Measurements from ENCODE around the gene PI16. TPM values are rescaled to one million over a fixed set of nuclear protein-coding genes. Genes with fewer than 3 reads are reported as not detected.

The PI16 gene
- total and polyA plus RNA-seq, 2 donors from 2014 or later = 1.7 to 3.5 TPM

DNA sequence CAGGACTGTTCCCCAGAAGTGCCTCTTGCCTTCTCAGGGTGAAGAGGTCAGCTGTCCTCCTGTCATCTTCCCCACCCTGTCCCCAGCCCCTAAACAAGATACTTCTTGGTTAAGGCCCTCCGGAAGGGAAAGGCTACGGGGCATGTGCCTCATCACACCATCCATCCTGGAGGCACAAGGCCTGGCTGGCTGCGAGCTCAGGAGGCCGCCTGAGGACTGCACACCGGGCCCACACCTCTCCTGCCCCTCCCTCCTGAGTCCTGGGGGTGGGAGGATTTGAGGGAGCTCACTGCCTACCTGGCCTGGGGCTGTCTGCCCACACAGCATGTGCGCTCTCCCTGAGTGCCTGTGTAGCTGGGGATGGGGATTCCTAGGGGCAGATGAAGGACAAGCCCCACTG lies 9.8 kb downstream of the PI16 start:
- intact Hi-C loops (cut with DNase I) = no loop called here
- Histone ChIP-seq H3K27me3 (ENCODE audit: control insufficient read depth, insufficient read depth, low read length) (no peaks in the 10 kb centered on the region), H3K9ac (ENCODE audit: low read length in 3 of 3) (no peak overlapping the region), H3K4me1 (ENCODE audit: control insufficient read depth in 2 of 3, insufficient read depth in 2 of 3, low read depth in 1 of 3, low read length in 3 of 3) (peaks cover 0 to 13% (median 10%) of the 10 kb centered on the region in 3 donors), H3K4me3 (ENCODE audit: low read length in 3 of 3) (no peak overlapping the region), H3K27ac (ENCODE audit: low read depth in 2 of 2, low read length in 2 of 2) (no peak overlapping the region), H3K36me3 (ENCODE audit: control insufficient read depth in 2 of 3, insufficient read depth in 3 of 3, low read length in 3 of 3) (peaks cover 5 to 21% (median 15%) of the 10 kb centered on the region in 3 donors), H3K9me3 (ENCODE audit: control insufficient read depth in 2 of 3, insufficient read depth in 1 of 3, low read length in 3 of 3) (no peaks in the 10 kb centered on the region)
- TF ChIP-seq, protein P1, sequence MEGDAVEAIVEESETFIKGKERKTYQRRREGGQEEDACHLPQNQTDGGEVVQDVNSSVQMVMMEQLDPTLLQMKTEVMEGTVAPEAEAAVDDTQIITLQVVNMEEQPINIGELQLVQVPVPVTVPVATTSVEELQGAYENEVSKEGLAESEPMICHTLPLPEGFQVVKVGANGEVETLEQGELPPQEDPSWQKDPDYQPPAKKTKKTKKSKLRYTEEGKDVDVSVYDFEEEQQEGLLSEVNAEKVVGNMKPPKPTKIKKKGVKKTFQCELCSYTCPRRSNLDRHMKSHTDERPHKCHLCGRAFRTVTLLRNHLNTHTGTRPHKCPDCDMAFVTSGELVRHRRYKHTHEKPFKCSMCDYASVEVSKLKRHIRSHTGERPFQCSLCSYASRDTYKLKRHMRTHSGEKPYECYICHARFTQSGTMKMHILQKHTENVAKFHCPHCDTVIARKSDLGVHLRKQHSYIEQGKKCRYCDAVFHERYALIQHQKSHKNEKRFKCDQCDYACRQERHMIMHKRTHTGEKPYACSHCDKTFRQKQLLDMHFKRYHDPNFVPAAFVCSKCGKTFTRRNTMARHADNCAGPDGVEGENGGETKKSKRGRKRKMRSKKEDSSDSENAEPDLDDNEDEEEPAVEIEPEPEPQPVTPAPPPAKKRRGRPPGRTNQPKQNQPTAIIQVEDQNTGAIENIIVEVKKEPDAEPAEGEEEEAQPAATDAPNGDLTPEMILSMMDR (IDR thresholded peaks at IDR 0.05; ENCODE audit: borderline replicate concordance, extremely low read depth, insufficient read depth) = no peak
- DNase-seq (peak in 1 of 5 donors; percentile 66), FAIRE-seq (no peak)

DNA sequence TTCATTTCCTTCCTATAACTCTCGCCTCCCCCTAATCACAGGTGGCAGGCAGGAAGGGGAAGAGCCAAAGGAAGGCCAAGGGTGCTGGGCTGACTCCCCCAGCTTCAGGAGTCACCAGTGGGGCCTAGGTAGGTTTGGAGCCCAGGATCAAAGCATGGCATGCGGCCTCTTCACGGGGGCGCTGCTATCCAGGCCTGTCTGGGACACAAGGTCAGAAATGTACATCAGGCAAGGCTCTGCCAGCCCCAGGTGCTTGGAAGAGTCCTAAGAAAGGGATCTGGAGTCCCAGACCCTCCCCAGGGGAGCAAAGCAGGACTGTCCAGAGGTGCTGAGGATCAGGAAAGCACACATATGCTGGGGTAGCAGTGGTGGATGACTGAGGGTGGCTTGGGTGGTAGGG lies 10.4 kb downstream of the PI16 start:
- Histone ChIP-seq H3K27ac (ENCODE audit: low read depth in 2 of 2, low read length in 2 of 2) (no peak overlapping the region), H3K4me3 (ENCODE audit: low read length in 3 of 3) (no peak overlapping the region), H3K9ac (ENCODE audit: low read length in 3 of 3) (no peak overlapping the region), H3K27me3 (ENCODE audit: control insufficient read depth, insufficient read depth, low read length) (no peaks in the 10 kb centered on the region), H3K36me3 (ENCODE audit: control insufficient read depth in 2 of 3, insufficient read depth in 3 of 3, low read length in 3 of 3) (peaks cover 5 to 25% (median 21%) of the 10 kb centered on the region in 3 donors), H3K9me3 (ENCODE audit: control insufficient read depth in 2 of 3, insufficient read depth in 1 of 3, low read length in 3 of 3) (no peaks in the 10 kb centered on the region), H3K4me1 (ENCODE audit: control insufficient read depth in 2 of 3, insufficient read depth in 2 of 3, low read depth in 1 of 3, low read length in 3 of 3) (peaks cover 0 to 16% (median 11%) of the 10 kb centered on the region in 3 donors)
- DNase-seq (peak in 1 of 5 donors; percentile 39), FAIRE-seq (no peak)
- intact Hi-C loops (cut with DNase I) = no loop called here
- TF ChIP-seq, protein P1 (IDR thresholded peaks at IDR 0.05; ENCODE audit: borderline replicate concordance, extremely low read depth, insufficient read depth) = no peak

DNA sequence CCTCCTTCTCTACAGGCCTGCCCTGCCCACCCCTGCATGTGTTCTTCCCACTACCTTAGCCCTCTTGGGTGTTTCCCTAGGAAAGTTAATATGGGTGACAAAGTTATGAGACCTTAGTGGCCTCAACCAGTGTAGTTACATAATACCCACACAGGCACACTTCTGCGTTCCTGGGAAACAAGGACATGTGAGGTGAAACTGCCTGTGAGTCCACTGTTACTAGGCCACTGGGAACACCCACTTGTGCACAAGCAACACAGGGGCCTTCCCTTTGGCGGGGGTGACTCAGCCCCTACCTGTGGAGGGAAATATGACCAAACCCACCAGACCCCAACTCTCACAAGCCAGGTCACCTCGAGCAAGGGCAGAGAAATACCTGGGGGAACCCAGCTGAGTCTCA lies 12.8 kb downstream of the PI16 start:
- DNase-seq = peak in 1 of 5 donors; percentile 45
- H3K27ac ChIP-seq (ENCODE audit: low read depth in 2 of 2, low read length in 2 of 2) = peak overlapping the region; percentile 1 to 79
- H3K9me3 ChIP-seq (ENCODE audit: control insufficient read depth in 2 of 3, insufficient read depth in 1 of 3, low read length in 3 of 3) = no peaks in the 10 kb centered on the region
- no peaks in the 10 kb centered on the region for H3K27me3 ChIP-seq (ENCODE audit: control insufficient read depth, insufficient read depth, low read length)
- TF ChIP-seq, protein P1 (IDR thresholded peaks at IDR 0.05; ENCODE audit: borderline replicate concordance, extremely low read depth, insufficient read depth) = no peak
- H3K4me3 ChIP-seq (ENCODE audit: low read length in 3 of 3) = no peak overlapping the region
- H3K4me1 ChIP-seq (ENCODE audit: control insufficient read depth in 2 of 3, insufficient read depth in 2 of 3, low read depth in 1 of 3, low read length in 3 of 3) = peaks cover 0 to 16% (median 14%) of the 10 kb centered on the region in 3 donors
- intact Hi-C loops (cut with DNase I) = no loop called here
- FAIRE-seq = no peak
- peak overlapping the region in 1 of 3 donors; percentile 56 for H3K9ac ChIP-seq (ENCODE audit: low read length in 3 of 3)
- H3K36me3 ChIP-seq (ENCODE audit: control insufficient read depth in 2 of 3, insufficient read depth in 3 of 3, low read length in 3 of 3) = peaks cover 5 to 49% (median 41%) of the 10 kb centered on the region in 3 donors

DNA sequence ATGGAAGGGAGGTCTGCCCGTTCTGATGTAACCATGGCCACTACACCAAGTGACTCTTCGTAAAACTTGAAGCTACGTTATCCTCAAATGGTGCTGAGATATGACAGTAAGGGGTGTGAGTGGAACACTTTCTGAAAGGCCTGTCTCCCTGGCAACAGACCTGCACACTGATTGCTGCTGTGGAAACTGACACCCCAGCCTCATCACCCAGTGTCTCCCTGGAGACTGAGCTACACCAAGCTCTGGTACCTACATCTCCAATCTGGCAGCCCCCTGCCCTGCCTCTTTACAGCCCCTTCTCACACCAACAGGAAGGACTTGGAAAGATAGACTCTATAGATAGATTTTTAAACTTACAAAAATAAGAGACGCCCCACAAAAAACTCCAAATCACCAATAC lies 13.2 kb downstream of the PI16 start:
- DNase-seq (no peak), FAIRE-seq (no peak)
- Histone ChIP-seq H3K27ac (ENCODE audit: low read depth in 2 of 2, low read length in 2 of 2) (peak overlapping the region; percentile 1 to 79), H3K9ac (ENCODE audit: low read length in 3 of 3) (peak overlapping the region in 1 of 3 donors; percentile 56), H3K36me3 (ENCODE audit: control insufficient read depth in 2 of 3, insufficient read depth in 3 of 3, low read length in 3 of 3) (peaks cover 7 to 53% (median 45%) of the 10 kb centered on the region in 3 donors), H3K27me3 (ENCODE audit: control insufficient read depth, insufficient read depth, low read length) (no peaks in the 10 kb centered on the region), H3K9me3 (ENCODE audit: control insufficient read depth in 2 of 3, insufficient read depth in 1 of 3, low read length in 3 of 3) (no peaks in the 10 kb centered on the region), H3K4me1 (ENCODE audit: control insufficient read depth in 2 of 3, insufficient read depth in 2 of 3, low read depth in 1 of 3, low read length in 3 of 3) (peaks cover 0 to 16% (median 14%) of the 10 kb centered on the region in 3 donors), H3K4me3 (ENCODE audit: low read length in 3 of 3) (no peak overlapping the region)
- intact Hi-C loops (cut with DNase I) = no loop called here
- TF ChIP-seq, protein P1 (IDR thresholded peaks at IDR 0.05; ENCODE audit: borderline replicate concordance, extremely low read depth, insufficient read depth) = no peak
